Gastrocnemius medialis (tissue), 4 donors: ENCODE data around the gene ADPRHL1. TPM values are rescaled to one million over a fixed set of nuclear protein-coding genes. Genes with fewer than 3 reads are reported as not detected.

Experiments used
- ATAC-seq, 2 donors: fragments of 150-250 bp; one replicate each; pipeline ENCODE4 v1.9.1; 2016
- DNase-seq, 2 donors: peaks; one replicate each; pipeline ENCODE4 v3.0.0-alpha.2; 2019
- H3K27ac ChIP-seq, 4 donors: fragments of 200-600 bp; sonication (generic); 1 replicate in 1 of 4; 2 replicates in 3 of 4; pipeline ENCODE4 v1.5.1; 2016 to 2018; ENCODE audit warnings: mild to moderate bottlenecking in 2 of 4, moderate library complexity in 1 of 4
- H3K27me3 ChIP-seq, 3 donors: fragments of 200-600 bp; sonication (generic) in 2 of 3; 1 replicate in 1 of 3; 2 replicates in 2 of 3; pipeline versions ENCODE4 v1.5.1 to v1.6.0; 2016 to 2019; ENCODE audit warnings: mild to moderate bottlenecking in 1 of 3, moderate library complexity in 1 of 3
- H3K36me3 ChIP-seq, 2 donors: fragments of 200-600 bp; sonication (generic) in 1 of 2; one replicate each; pipeline ENCODE4 v1.5.1; 2017 to 2018
- H3K4me1 ChIP-seq, 2 donors: fragments of 200-600 bp; sonication (generic) in 1 of 2; one replicate each; pipeline ENCODE4 v1.5.1; 2016 to 2017; ENCODE audit warnings: mild to moderate bottlenecking in 2 of 2
- H3K4me3 ChIP-seq, 4 donors: fragments of 200-600 bp; sonication (generic) in 3 of 4; 1 replicate in 1 of 4; 2 replicates in 3 of 4; pipeline ENCODE4 v1.5.1; 2016 to 2019; ENCODE audit warnings: mild to moderate bottlenecking in 2 of 4
- H3K9me3 ChIP-seq, 3 donors: fragments of 200-600 bp; sonication (generic) in 2 of 3; 1 replicate in 1 of 3; 2 replicates in 2 of 3; pipeline ENCODE4 v1.5.1; 2016 to 2019
- POLR2A ChIP-seq, 2 donors: fragments of 450-650 bp; IDR thresholded peaks; one replicate each; pipeline ENCODE4 v1.6.1; 2017; ENCODE audit warnings: antibody characterized with exemption in 2 of 2, mild to moderate bottlenecking in 2 of 2, moderate library complexity in 2 of 2
- in situ Hi-C, 4 donors: fragments of 200-750 bp; cut with MboI; loops; one replicate each; pipeline versions ENCODE4 v1.15.0 to v1.8.0; 2017; ENCODE audit warnings: low sequenced_read_pairs in 4 of 4
- intact Hi-C: fragments of 100-400 bp; cut with DNase I; formaldehyde crosslinking; loops from one replicate; pipeline ENCODE4 v1.15.1; 2023; ENCODE audit warnings: low total_unique reads
- total RNA-seq, 4 donors: library from RNA; depleted of rRNA; stranded (reverse); fragments of >200 nt; gene quantifications; one replicate each; pipeline versions ENCODE4 v1.1.0 to v1.2.3, GENCODE V29; 2016
- TF ChIP-seq, protein P1 (sequence below), 5 experiments: fragments of 450-650 bp in 3 of 5; fragments of 200-600 bp in 2 of 5; sonication (generic) in 2 of 5; IDR thresholded peaks in 4 of 5; conservative IDR thresholded peaks in 1 of 5; 1 replicate in 4 of 5; 2 replicates in 1 of 5; pipeline ENCODE4 v1.5.1; 2016 to 2019; ENCODE audit warnings: antibody characterized with exemption in 5 of 5, mild to moderate bottlenecking in 3 of 5, moderate library complexity in 3 of 5

ADPRHL1 gene
- total RNA-seq, 4 donors from 2014 or later = 224 to 354 (median 295) TPM

- no peaks in the 10 kb centered on the region for H3K9me3 ChIP-seq
- intact Hi-C loops (loop anchor here (1.0 to 2.0 kb wide), 5 partner anchors 39 to 338 kb away; partner anchors contain the start of genes ADPRHL1 and LAMP1), in situ Hi-C loops (no loop called here)
- H3K4me1 ChIP-seq = peaks cover 51 to 65% of the 10 kb centered on the region in 2 donors
- H3K4me3 ChIP-seq = peak overlapping the region; percentile 80 to 91 (median 84)
- H3K27ac ChIP-seq = peak overlapping the region; percentile 89 to 94 (median 92)
- peaks cover 0 to 12% of the 10 kb centered on the region in 2 donors for H3K36me3 ChIP-seq
- H3K27me3 ChIP-seq = no peaks in the 10 kb centered on the region
- no peak for TF ChIP-seq POLR2A (IDR thresholded peaks at IDR 0.05)
- TF ChIP-seq, protein P1, sequence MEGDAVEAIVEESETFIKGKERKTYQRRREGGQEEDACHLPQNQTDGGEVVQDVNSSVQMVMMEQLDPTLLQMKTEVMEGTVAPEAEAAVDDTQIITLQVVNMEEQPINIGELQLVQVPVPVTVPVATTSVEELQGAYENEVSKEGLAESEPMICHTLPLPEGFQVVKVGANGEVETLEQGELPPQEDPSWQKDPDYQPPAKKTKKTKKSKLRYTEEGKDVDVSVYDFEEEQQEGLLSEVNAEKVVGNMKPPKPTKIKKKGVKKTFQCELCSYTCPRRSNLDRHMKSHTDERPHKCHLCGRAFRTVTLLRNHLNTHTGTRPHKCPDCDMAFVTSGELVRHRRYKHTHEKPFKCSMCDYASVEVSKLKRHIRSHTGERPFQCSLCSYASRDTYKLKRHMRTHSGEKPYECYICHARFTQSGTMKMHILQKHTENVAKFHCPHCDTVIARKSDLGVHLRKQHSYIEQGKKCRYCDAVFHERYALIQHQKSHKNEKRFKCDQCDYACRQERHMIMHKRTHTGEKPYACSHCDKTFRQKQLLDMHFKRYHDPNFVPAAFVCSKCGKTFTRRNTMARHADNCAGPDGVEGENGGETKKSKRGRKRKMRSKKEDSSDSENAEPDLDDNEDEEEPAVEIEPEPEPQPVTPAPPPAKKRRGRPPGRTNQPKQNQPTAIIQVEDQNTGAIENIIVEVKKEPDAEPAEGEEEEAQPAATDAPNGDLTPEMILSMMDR (IDR thresholded peaks at IDR 0.05 in 4 of 5, conservative IDR thresholded peaks at IDR 0.05 in 1 of 5) = no peak
- peak in 1 of 2 donors; percentile 0 for ATAC-seq
- DNase-seq = no peak
Measured at GRCh38 chr13:113491418-113491883, 38.2 kb upstream of the ADPRHL1 start.

GRCh38 chr13:113490496-113491417 lies 37.5 kb upstream of the ADPRHL1 start, which contains the start of gene DCUN1D2:
TSS of gene DCUN1D2 (minus strand) at chr13:113490711. CDS start at chr13:113490669, 42 bp downstream.
- ATAC-seq (peak; percentile 76 to 81), DNase-seq (peak; percentile 87 to 94)
- TF ChIP-seq POLR2A (IDR thresholded peaks at IDR 0.05) = peak; percentile 94
- TF ChIP-seq, protein P1 (IDR thresholded peaks at IDR 0.05 in 4 of 5, conservative IDR thresholded peaks at IDR 0.05 in 1 of 5) = peak in 1 of 5 experiments; percentile 28
- H3K36me3 ChIP-seq = peaks cover 0 to 7% of the 10 kb centered on the region in 2 donors
- in situ Hi-C loops (no loop called here), intact Hi-C loops (loop anchor here (1.0 to 2.0 kb wide), 5 partner anchors 38 to 337 kb away; partner anchors contain the start of genes ADPRHL1 and LAMP1)
- no peaks in the 10 kb centered on the region for H3K9me3 ChIP-seq
- H3K4me1 ChIP-seq = peaks cover 58 to 70% of the 10 kb centered on the region in 2 donors
- no peaks in the 10 kb centered on the region for H3K27me3 ChIP-seq
- H3K27ac ChIP-seq = peak within 1 kb of the TSS; percentile 89 to 94 (median 92)
- peak within 1 kb of the TSS; percentile 80 to 91 (median 88) for H3K4me3 ChIP-seq

- peak overlapping the region; percentile 67 to 91 (median 84) for H3K4me3 ChIP-seq
- intact Hi-C loops = loop anchor here (2.0 kb wide), 4 partner anchors 37 to 279 kb away; partner anchors contain the start of genes ADPRHL1 and LAMP1
- no peaks in the 10 kb centered on the region for H3K9me3 ChIP-seq
- ATAC-seq (peak; percentile 25 to 34), DNase-seq (no peak)
- peak overlapping the region; percentile 89 to 94 (median 92) for H3K27ac ChIP-seq
- no peaks in the 10 kb centered on the region for H3K36me3 ChIP-seq
- H3K27me3 ChIP-seq = no peaks in the 10 kb centered on the region
- H3K4me1 ChIP-seq = peaks cover 66 to 80% of the 10 kb centered on the region in 2 donors
- no peak for TF ChIP-seq POLR2A (IDR thresholded peaks at IDR 0.05)
- TF ChIP-seq, protein P1 (IDR thresholded peaks at IDR 0.05 in 4 of 5, conservative IDR thresholded peaks at IDR 0.05 in 1 of 5) = no peak
- in situ Hi-C loops = no loop called here
Measured at GRCh38 chr13:113489549-113490495, 36.5 kb upstream of the ADPRHL1 start.

DNA sequence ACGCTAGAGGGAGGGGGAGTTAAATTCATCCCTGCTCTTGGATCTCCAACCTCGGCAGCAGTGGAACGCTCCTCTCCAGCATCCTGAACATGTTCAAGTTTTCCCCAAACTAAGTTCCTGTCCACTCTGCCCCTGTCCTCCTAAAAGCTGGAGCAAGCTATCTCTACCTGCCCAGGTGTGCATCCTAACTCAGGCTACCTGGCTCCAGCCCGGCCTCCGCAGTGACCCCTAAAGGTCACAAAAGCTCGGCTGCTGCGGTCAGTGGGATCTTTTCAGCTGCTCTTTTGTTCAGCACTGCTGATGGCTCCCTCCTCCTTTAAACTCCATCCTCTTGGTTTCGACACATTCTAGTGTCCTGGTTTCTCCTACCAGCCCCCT lies 35.9 kb upstream of the ADPRHL1 start:
- DNase-seq (no peak), ATAC-seq (no peak)
- in situ Hi-C loops = no loop called here
- Histone ChIP-seq H3K4me3 (peak overlapping the region; percentile 67 to 91 (median 84)), H3K4me1 (peaks cover 73 to 85% of the 10 kb centered on the region in 2 donors), H3K36me3 (no peaks in the 10 kb centered on the region), H3K27me3 (no peaks in the 10 kb centered on the region), H3K9me3 (no peaks in the 10 kb centered on the region), H3K27ac (peak overlapping the region; percentile 89 to 94 (median 92))
- intact Hi-C loops = no loop called here
- TF ChIP-seq, protein P1 (IDR thresholded peaks at IDR 0.05 in 4 of 5, conservative IDR thresholded peaks at IDR 0.05 in 1 of 5) = no peak
- TF ChIP-seq POLR2A (IDR thresholded peaks at IDR 0.05) = no peak
